HT1080 (cell line): ENCODE data around the gene AGRN. TPM values are rescaled to one million over a fixed set of nuclear protein-coding genes. Genes with fewer than 3 reads are reported as not detected.
"Not testable (repeated sequence)": the region's sequence is repeated elsewhere in the genome, so short reads cannot be mapped to it uniquely, and the experiment has no call there.

Experiments used
- DNase-seq: peaks from one replicate; pipeline ENCODE4 v3.0.0-alpha.2; 2015; ENCODE audit warnings: low read depth
- small RNA-seq: library from RNA; depleted of rRNA; stranded (forward); fragments of <200 nt; gene quantifications from one replicate; pipeline ENCODE3, GENCODE V24; 2014
- total RNA-seq: library from RNA; depleted of rRNA; stranded (reverse); fragments of >200 nt; shearing (Covaris generic); gene quantifications from 2 replicates; pipeline ENCODE4 v1.2.3, GENCODE V29; 2014; rRNA removed

AGRN gene
- total RNA-seq, 1 experiment from 2014 or later, result 101 TPM

GRCh38 chr1:1090424-1091343 lies 70.8 kb downstream of the AGRN start:
- no peak for DNase-seq

GRCh38 chr1:1091344-1092148 lies 71.6 kb downstream of the AGRN start:
- no peak for DNase-seq

- DNase-seq, result no peak
Observed at GRCh38 chr1:1092149-1092855, 72.4 kb downstream of the AGRN start.

DNA sequence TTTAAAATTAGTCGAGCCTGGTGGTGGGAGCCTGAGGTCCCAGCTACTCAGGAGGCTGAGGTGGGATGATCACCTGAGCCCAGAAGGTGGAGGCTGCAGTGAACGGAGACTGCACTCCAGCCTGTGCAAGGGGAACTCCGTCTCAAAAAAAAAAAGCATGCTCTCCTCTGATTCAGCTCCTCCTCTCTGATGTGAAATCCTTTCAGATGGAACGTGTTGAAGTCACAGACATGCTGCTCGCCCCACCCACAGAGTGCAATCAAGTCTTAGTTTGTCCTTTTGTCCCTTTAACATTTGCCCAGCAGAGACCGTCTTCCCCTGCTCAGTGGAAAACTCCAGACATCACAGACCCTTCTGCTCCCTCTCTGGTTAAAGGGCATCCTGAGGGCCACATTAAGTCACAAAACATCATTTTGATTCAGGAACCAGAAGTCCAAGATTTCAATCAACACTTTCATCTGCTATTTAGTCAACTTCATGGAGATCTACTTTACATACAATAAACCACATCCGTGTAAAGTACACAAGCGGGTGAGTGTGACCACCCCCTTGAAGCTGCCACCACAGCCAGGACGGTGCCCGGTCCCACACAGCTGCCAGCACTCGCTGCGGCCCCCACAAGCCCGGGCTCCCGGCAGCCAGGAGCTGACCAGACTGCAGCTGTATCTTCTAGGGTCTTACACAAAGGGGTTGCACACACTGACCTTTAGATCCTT lies 73.1 kb downstream of the AGRN start:
- DNase-seq, result no peak

DNA sequence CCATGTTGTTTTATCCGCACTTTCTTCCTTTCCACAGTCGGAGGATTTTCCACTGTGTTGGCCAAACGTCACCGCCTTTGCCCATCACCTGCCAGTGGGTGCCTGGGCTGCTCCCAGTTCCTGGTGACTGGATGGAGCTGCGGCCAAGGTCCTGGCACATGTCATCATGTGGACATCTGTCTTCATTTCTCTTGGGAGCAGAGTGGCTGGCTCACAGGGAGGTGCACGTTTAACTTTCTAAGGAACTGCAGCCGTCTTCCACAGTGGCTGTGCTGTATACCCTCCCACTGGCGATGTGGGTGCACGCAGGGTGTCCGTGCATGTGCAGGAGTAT lies 73.7 kb downstream of the AGRN start:
- DNase-seq, result no peak

DNA sequence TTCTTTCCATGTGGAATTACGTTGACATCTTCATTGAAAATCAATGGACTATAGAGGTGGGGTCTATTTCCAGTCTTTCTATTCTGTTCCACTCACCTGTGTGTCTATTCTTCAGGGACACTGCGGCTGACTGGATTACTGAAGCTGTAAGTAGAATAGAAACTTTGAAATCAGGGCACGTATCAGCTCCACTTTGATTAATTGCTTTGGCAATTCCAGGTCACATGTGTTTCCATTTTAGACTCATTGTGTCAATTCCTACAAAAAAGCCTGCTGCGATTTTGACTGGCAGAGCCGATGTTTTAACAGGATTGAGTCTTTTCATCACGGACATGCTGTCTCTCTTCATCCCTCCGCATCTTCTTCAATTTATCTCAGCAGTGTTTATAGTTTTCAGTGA lies 75.1 kb downstream of the AGRN start:
- DNase-seq, result no peak

GRCh38 chr1:1096136-1096535 lies 76.2 kb downstream of the AGRN start:
- not testable (repeated sequence) for DNase-seq

GRCh38 chr1:1098681-1099421 lies 78.9 kb downstream of the AGRN start:
- DNase-seq, result no peak

GRCh38 chr1:1099506-1100183 lies 79.7 kb downstream of the AGRN start:
- DNase-seq, result no peak

DNA sequence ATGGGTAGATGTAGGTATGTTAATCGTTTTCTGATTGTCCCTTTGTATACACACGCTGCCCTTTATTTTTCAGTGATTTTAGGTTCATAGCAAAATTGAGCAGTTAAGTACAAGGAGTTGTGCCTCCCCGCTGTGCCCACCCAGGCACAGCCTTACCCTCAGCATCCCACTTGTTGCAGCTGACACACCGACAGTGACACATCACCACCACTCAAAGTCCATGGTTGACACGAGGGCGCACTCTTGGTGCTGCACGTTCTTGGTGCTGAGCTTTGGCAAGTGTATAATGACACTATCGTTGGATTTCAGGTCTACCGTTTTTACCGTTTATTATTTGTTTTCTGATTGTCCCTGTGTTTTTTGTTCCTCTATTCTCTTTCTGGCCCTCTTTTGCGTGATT lies 80.4 kb downstream of the AGRN start:
- no peak for DNase-seq

GRCh38 chr1:1101503-1101902 lies 81.6 kb downstream of the AGRN start:
- no peak for DNase-seq

- DNase-seq, result not testable (repeated sequence)
Observed at GRCh38 chr1:1104152-1104551, 84.2 kb downstream of the AGRN start.

Small RNA genes lying within 50 kb of the gene (small RNA-seq; reads per million reads assigned to genes)
- gene AL645608.3, result not detected

Other genes with a start within 250 kb of the AGRN start
- gene SAMD11, start 96.2 kb upstream of the AGRN start, total RNA-seq, result 0.37 and 0.50 TPM in 2 replicates
- 312 and 330 TPM in 2 replicates for gene NOC2L, start 60.9 kb upstream of the AGRN start, total RNA-seq
- 10.7 and 12.6 TPM in 2 replicates for gene KLHL17, start 59.5 kb upstream of the AGRN start, total RNA-seq
- 2.5 and 3.3 TPM in 2 replicates for gene PLEKHN1, start 53.6 kb upstream of the AGRN start, total RNA-seq
- gene PERM1, start 38.0 kb upstream of the AGRN start, total RNA-seq, result 0.50 TPM in 1 of 2 replicates, not detected in the other
- gene HES4, start 20.0 kb upstream of the AGRN start, total RNA-seq, result 3.5 and 7.6 TPM in 2 replicates
- gene ISG15, start 6.6 kb upstream of the AGRN start, total RNA-seq, result 48.6 and 53.3 TPM in 2 replicates
- not detected in 2 replicates for gene RNF223, start 54.2 kb downstream of the AGRN start, total RNA-seq
- gene C1orf159, start 96.0 kb downstream of the AGRN start, total RNA-seq, result 17.8 and 19.8 TPM in 2 replicates
- gene TTLL10, start 153.8 kb downstream of the AGRN start, total RNA-seq, result not detected in 2 replicates
- gene TNFRSF18, start 186.5 kb downstream of the AGRN start, total RNA-seq, result not detected in 2 replicates
- gene TNFRSF4, start 194.0 kb downstream of the AGRN start, total RNA-seq, result 0.88 TPM in 1 of 2 replicates, not detected in the other
- 110 and 119 TPM in 2 replicates for gene SDF4, start 211.9 kb downstream of the AGRN start, total RNA-seq
- 27.3 and 37.6 TPM in 2 replicates for gene B3GALT6, start 212.1 kb downstream of the AGRN start, total RNA-seq
- gene C1QTNF12, start 226.6 kb downstream of the AGRN start, total RNA-seq, result 0.40 and 1.5 TPM in 2 replicates